OCI-LY7 (cell line): ENCODE data around the gene EGFL7. TPM values are rescaled to one million over a fixed set of nuclear protein-coding genes. Genes with fewer than 3 reads are reported as not detected.

Experiments
- BruUV-seq: library from RNA; stranded (reverse); fragments of 400-500 nt; replicated peaks from 2 replicates; lab custom pipeline; 2021; lab: Mats Ljungman, UMichigan
- CTCF ChIA-PET: fragments of 300-600 bp; sonication (Branson Sonifier 250); formaldehyde crosslinking; loops from one replicate; lab custom pipeline; 2022; ENCODE audit warnings: antibody characterized with exemption; ENCODE audit not compliant: unreplicated experiment; lab: Charles Lee
- POLR2A ChIA-PET: fragments of 300-600 bp; sonication (Branson Sonifier 250); formaldehyde crosslinking; loops from one replicate; lab custom pipeline; 2022; ENCODE audit warnings: antibody characterized with exemption; lab: Charles Lee
- DNase-seq: peaks from one replicate; pipeline ENCODE4 v3.0.0-alpha.2; 2015; ENCODE audit warnings: low spot score
- H2AFZ ChIP-seq: fragments of 200-600 bp; sonication (generic), shearing (Covaris generic); 2 replicates; pipeline ENCODE4 v1.6.1; 2014; ENCODE audit warnings: mild to moderate bottlenecking, antibody characterized with exemption, low read length, moderate library complexity
- H3K27ac ChIP-seq: fragments of 200-600 bp; sonication (generic); 2 replicates; pipeline ENCODE4 v1.5.1; 2014; ENCODE audit warnings: mixed run types, low read depth, mild to moderate bottlenecking, moderate library complexity, low read length, inconsistent platforms; ENCODE audit not compliant: poor library complexity, severe bottlenecking
- H3K36me3 ChIP-seq: fragments of 200-600 bp; sonication (generic); 2 replicates; pipeline ENCODE4 v1.6.1; 2014; ENCODE audit warnings: mild to moderate bottlenecking, antibody characterized with exemption, low read length, moderate library complexity, mixed read lengths; ENCODE audit not compliant: insufficient read depth
- H3K4me1 ChIP-seq: fragments of 200-600 bp; sonication (generic); 2 replicates; pipeline ENCODE4 v1.5.1; 2014; ENCODE audit warnings: mild to moderate bottlenecking, low read length; ENCODE audit not compliant: insufficient read depth, poor library complexity, severe bottlenecking
- H3K4me2 ChIP-seq: fragments of 200-600 bp; sonication (generic); 2 replicates; pipeline ENCODE4 v1.6.1; 2014; ENCODE audit warnings: mild to moderate bottlenecking, low read length
- H3K4me3 ChIP-seq: fragments of 200-600 bp; sonication (generic); 2 replicates; pipeline ENCODE4 v1.5.1; 2014; ENCODE audit warnings: mild to moderate bottlenecking, low read depth, low read length; ENCODE audit not compliant: poor library complexity, severe bottlenecking
- H3K79me2 ChIP-seq: fragments of 200-600 bp; sonication (generic); 2 replicates; pipeline ENCODE4 v1.6.1; 2016; ENCODE audit warnings: low read depth, mild to moderate bottlenecking, low read length, moderate library complexity, mixed read lengths; ENCODE audit not compliant: insufficient read depth
- H3K9me2 ChIP-seq: fragments of 200-600 bp; sonication (generic); 2 replicates; pipeline ENCODE4 v1.6.1; 2016; ENCODE audit warnings: mild to moderate bottlenecking, low read length, mixed read lengths; ENCODE audit not compliant: insufficient read depth
- H3K9me3 ChIP-seq: fragments of 200-600 bp; sonication (generic); 2 replicates; pipeline ENCODE4 v1.6.1; 2014; ENCODE audit warnings: mild to moderate bottlenecking, mixed run types, low read length, mixed read lengths
- H4K20me1 ChIP-seq: fragments of 200-600 bp; sonication (generic); 2 replicates; pipeline ENCODE4 v1.6.1; 2014; ENCODE audit warnings: mild to moderate bottlenecking, antibody characterized with exemption, low read length, moderate library complexity, mixed read lengths; ENCODE audit not compliant: insufficient read depth
- CTCF ChIP-seq: fragments of 200-600 bp; sonication (generic); conservative IDR thresholded peaks from 2 replicates; pipeline ENCODE4 v1.5.1; 2014; ENCODE audit warnings: mild to moderate bottlenecking, antibody characterized with exemption, low read length, moderate library complexity, mixed read lengths
- EZH2phosphoT487 ChIP-seq: fragments of 200-600 bp; sonication (generic); IDR thresholded peaks from 2 replicates; pipeline ENCODE4 v1.6.1; 2018; ENCODE audit warnings: low read depth, borderline replicate concordance, mild to moderate bottlenecking, mixed run types, antibody characterized with exemption, low read length, moderate library complexity, mixed read lengths
- intact Hi-C: fragments of 100-400 bp; cut with micrococcal nuclease; formaldehyde crosslinking; loops from one replicate; pipeline ENCODE4 v1.10.0; 2022; ENCODE audit not compliant: unreplicated experiment
- total RNA-seq, 2 experiments: library from RNA; depleted of rRNA in 1 of 2; stranded (reverse); fragments of >200 nt in 1 of 2; shearing (Covaris generic) in 1 of 2; gene quantifications; 2 replicates each; pipeline ENCODE4 v1.2.3, GENCODE V29; 2014 to 2022

The EGFL7 gene
- total RNA-seq, 2 experiments from 2014 or later, result not detected

DNA sequence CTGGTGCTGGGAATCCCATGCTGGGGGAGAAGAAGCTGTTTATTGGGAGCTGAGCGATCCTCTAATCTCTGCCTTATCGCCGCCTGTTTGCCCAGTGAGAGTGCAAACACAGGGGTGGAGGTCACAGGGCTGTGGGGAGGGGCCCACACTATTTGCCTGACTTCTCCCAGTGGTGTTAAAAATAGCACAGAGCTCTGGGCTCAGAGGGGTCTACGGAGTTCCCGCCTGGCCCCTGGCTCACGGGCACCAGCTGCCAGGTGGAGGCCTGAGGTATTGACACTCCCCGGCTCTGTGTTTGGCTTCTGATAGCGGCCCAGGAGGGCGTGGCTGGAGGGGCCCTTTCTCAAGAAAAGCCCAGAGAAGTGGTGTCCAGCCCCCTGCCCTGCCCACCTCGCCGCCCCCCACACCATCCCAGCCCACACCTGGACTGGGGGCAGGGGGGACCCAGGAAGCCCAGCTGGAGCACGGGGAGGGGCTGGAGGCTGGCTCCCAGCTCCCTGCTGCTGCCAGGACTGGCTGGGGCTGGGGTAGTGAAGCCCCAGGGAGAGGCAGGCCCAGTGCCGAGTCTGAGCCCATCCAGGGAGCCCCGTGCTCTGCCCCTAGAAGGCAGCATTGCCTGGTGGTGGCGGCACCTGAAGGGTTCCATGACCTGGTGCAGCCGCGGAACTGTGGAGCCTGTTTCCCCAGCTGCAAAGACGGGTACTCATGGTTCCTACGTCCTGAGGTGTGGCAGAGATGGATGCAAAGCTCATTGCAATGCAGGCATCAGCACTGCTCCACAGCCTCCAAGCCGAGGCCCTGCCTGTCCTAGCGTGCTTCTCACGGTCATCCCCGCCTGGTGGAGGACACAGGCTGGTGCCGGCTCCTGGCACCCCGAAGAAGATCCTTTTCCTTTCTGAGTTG lies 35.7 kb upstream of the EGFL7 start:
- ChIA-PET CTCF (no interaction called here), POLR2A (no interaction called here)
- Histone ChIP-seq H3K79me2 (no peaks in the 10 kb centered on the region), H3K27ac (no peak overlapping the region), H4K20me1 (no peaks in the 10 kb centered on the region), H3K9me3 (no peaks in the 10 kb centered on the region), H3K9me2 (no peaks in the 10 kb centered on the region), H3K4me2 (no peak overlapping the region), H3K4me1 (no peaks in the 10 kb centered on the region), H3K36me3 (no peaks in the 10 kb centered on the region), H3K4me3 (no peak overlapping the region), H2AFZ (no peak overlapping the region)
- BruUV-seq, result no TSS peak
- DNase-seq, result no peak
- intact Hi-C loops, result no loop called here
- TF ChIP-seq EZH2phosphoT487 (no peak), CTCF (no peak)

DNA sequence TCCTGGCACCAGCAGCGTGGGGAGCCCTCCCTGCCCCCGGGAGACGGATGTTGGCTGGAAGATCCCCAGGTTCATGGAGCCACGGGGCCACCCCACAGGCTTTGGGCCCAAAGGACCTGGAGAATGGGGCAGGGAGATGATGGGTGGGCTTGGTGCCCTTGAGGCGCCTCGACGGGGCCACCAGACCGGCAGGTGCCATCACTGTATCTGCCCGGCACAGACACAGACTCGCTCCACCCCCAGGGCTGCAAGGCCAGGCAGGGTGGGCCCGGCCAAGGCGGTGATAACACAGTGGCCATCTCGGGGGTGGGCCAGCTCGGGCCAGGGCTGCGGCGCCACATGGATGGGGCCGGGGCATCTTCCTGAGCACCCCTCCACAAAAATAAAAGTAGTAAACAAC lies 35.0 kb upstream of the EGFL7 start:
- Histone ChIP-seq H3K79me2 (no peaks in the 10 kb centered on the region), H3K36me3 (no peaks in the 10 kb centered on the region), H4K20me1 (no peaks in the 10 kb centered on the region), H3K4me1 (no peaks in the 10 kb centered on the region), H3K9me3 (no peaks in the 10 kb centered on the region), H3K4me2 (no peak overlapping the region), H3K27ac (no peak overlapping the region), H2AFZ (no peak overlapping the region), H3K4me3 (no peak overlapping the region), H3K9me2 (no peaks in the 10 kb centered on the region)
- no TSS peak for BruUV-seq
- CTCF ChIA-PET, result no interaction called here
- TF ChIP-seq CTCF, result no peak
- TF ChIP-seq EZH2phosphoT487, result no peak
- intact Hi-C loops, result no loop called here
- DNase-seq, result no peak
- POLR2A ChIA-PET, result no interaction called here

- ChIA-PET POLR2A (no interaction called here), CTCF (no interaction called here)
- Histone ChIP-seq H3K4me1 (no peaks in the 10 kb centered on the region), H2AFZ (no peak overlapping the region), H3K27ac (no peak overlapping the region), H3K4me2 (no peak overlapping the region), H3K9me2 (no peaks in the 10 kb centered on the region), H3K36me3 (no peaks in the 10 kb centered on the region), H4K20me1 (no peaks in the 10 kb centered on the region), H3K79me2 (no peaks in the 10 kb centered on the region), H3K4me3 (no peak overlapping the region), H3K9me3 (no peaks in the 10 kb centered on the region)
- no TSS peak for BruUV-seq
- no peak for TF ChIP-seq EZH2phosphoT487
- no peak for TF ChIP-seq CTCF
- intact Hi-C loops, result no loop called here
- no peak for DNase-seq
Observed at GRCh38 chr9:136628268-136628667, 34.4 kb upstream of the EGFL7 start.
